ENCODE results near the gene MAEL.

MAEL gene

GRCh38 chr1:166978821-166979220 lies 10.3 kb upstream of the MAEL start:
- H3F3A ChIP-seq (ENCODE audit: control insufficient read depth, insufficient read depth), result no peaks in the 10 kb centered on the region
- no peaks in the 10 kb centered on the region for H4K20me1 ChIP-seq (ENCODE audit: control insufficient read depth, insufficient read depth, low read depth, low read length)
- H3K4me3 ChIP-seq (ENCODE audit: low read length), result no peak overlapping the region
- H3K4me1 ChIP-seq (ENCODE audit: control insufficient read depth, low read length), result peaks cover 23% of the 10 kb centered on the region
- no peak overlapping the region for H3K4me2 ChIP-seq (ENCODE audit: low read length)
- H3K36me3 ChIP-seq (ENCODE audit: control insufficient read depth, low read length), result no peaks in the 10 kb centered on the region
- H3K27me3 ChIP-seq (ENCODE audit: control insufficient read depth, low read length), result no peaks in the 10 kb centered on the region
- no peaks in the 10 kb centered on the region for H3K9me3 ChIP-seq (ENCODE audit: control insufficient read depth, insufficient read depth, low read length)
- TF ChIP-seq EZH2phosphoT487 (IDR thresholded peaks at IDR 0.05; ENCODE audit: borderline replicate concordance, low read length) (no peak), CTCF (IDR thresholded peaks at IDR 0.05; ENCODE audit: low read depth, low read length, poor library complexity, severe bottlenecking) (no peak)
- H3K9me2 ChIP-seq (replicated peaks; ENCODE audit: control insufficient read depth, low read length), result no peaks in the 10 kb centered on the region
- no peak overlapping the region for H3K27ac ChIP-seq (ENCODE audit: low read depth, low read length)
- H3K79me2 ChIP-seq (ENCODE audit: control insufficient read depth, low read length), result peaks cover 9% of the 10 kb centered on the region

- TF ChIP-seq CTCF (IDR thresholded peaks at IDR 0.05; ENCODE audit: low read depth, low read length, poor library complexity, severe bottlenecking), result no peak
- no peak for TF ChIP-seq EZH2phosphoT487 (IDR thresholded peaks at IDR 0.05; ENCODE audit: borderline replicate concordance, low read length)
- Histone ChIP-seq H3K9me2 (replicated peaks; ENCODE audit: control insufficient read depth, low read length) (no peaks in the 10 kb centered on the region), H3K9me3 (ENCODE audit: control insufficient read depth, insufficient read depth, low read length) (no peaks in the 10 kb centered on the region), H3K4me1 (ENCODE audit: control insufficient read depth, low read length) (peaks cover 14% of the 10 kb centered on the region), H3K27me3 (ENCODE audit: control insufficient read depth, low read length) (0 out of 2 replicates have a peak, but pooled peaks cover 2% of the 10 kb centered on the region), H3K4me2 (ENCODE audit: low read length) (no peak overlapping the region), H3K36me3 (ENCODE audit: control insufficient read depth, low read length) (no peaks in the 10 kb centered on the region), H3K4me3 (ENCODE audit: low read length) (no peak overlapping the region), H3K27ac (ENCODE audit: low read depth, low read length) (no peak overlapping the region), H4K20me1 (ENCODE audit: control insufficient read depth, insufficient read depth, low read depth, low read length) (no peaks in the 10 kb centered on the region), H3K79me2 (ENCODE audit: control insufficient read depth, low read length) (no peaks in the 10 kb centered on the region), H3F3A (ENCODE audit: control insufficient read depth, insufficient read depth) (no peaks in the 10 kb centered on the region)
Measured at GRCh38 chr1:166980383-166980782, 8.7 kb upstream of the MAEL start.

GRCh38 chr1:166980818-166981217 lies 8.3 kb upstream of the MAEL start:
- TF ChIP-seq CTCF (IDR thresholded peaks at IDR 0.05; ENCODE audit: low read depth, low read length, poor library complexity, severe bottlenecking), result no peak
- no peak for TF ChIP-seq EZH2phosphoT487 (IDR thresholded peaks at IDR 0.05; ENCODE audit: borderline replicate concordance, low read length)
- H4K20me1 ChIP-seq (ENCODE audit: control insufficient read depth, insufficient read depth, low read depth, low read length), result no peaks in the 10 kb centered on the region
- no peaks in the 10 kb centered on the region for H3K79me2 ChIP-seq (ENCODE audit: control insufficient read depth, low read length)

More at GRCh38 chr1:166980818-166981217, 8.3 kb upstream of the MAEL start:
- Histone ChIP-seq H3K27me3 (ENCODE audit: control insufficient read depth, low read length) (0 out of 2 replicates have a peak, but pooled peaks cover 2% of the 10 kb centered on the region), H3K9me3 (ENCODE audit: control insufficient read depth, insufficient read depth, low read length) (no peaks in the 10 kb centered on the region), H3K36me3 (ENCODE audit: control insufficient read depth, low read length) (no peaks in the 10 kb centered on the region), H3K4me2 (ENCODE audit: low read length) (no peak overlapping the region), H3K27ac (ENCODE audit: low read depth, low read length) (no peak overlapping the region), H3K4me1 (ENCODE audit: control insufficient read depth, low read length) (peaks cover 12% of the 10 kb centered on the region), H3F3A (ENCODE audit: control insufficient read depth, insufficient read depth) (no peaks in the 10 kb centered on the region), H3K4me3 (ENCODE audit: low read length) (no peak overlapping the region), H3K9me2 (replicated peaks; ENCODE audit: control insufficient read depth, low read length) (no peaks in the 10 kb centered on the region)
